ENCODE results near the gene ZNF254.

DNA sequence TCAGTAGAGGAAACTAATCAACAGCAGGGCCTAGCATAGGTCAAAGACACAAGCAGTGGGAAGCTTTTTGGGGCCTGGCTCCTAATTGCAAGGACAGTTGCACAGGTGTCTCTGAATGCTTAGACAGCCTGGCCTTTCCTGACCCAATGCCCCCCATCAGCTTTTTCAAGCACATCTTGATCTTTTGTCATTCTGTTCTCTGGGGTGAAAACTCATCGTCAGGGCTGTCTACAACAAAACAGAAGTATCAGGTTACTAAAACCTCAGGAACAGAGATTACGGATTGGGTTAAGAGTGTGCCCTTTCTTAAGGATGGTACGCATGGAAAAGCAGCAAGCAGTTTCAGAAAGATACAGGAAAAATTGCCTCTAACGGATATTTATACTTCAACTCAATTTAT is 8.3 kb upstream of the ZNF254 start:
- no peak for TF ChIP-seq EZH2 (IDR thresholded peaks at IDR 0.05; ENCODE audit: borderline replicate concordance, insufficient read depth, low read length, poor library complexity, severe bottlenecking)
- TF ChIP-seq CTCF (IDR thresholded peaks at IDR 0.05; ENCODE audit: poor library complexity, severe bottlenecking) = no peak
- TF ChIP-seq POLR2AphosphoS5 (IDR thresholded peaks at IDR 0.05) = no peak
- TF ChIP-seq EP300 (conservative IDR thresholded peaks at IDR 0.05; ENCODE audit: poor library complexity, severe bottlenecking) = no peak
- TF ChIP-seq TAF1 (IDR thresholded peaks at IDR 0.05; ENCODE audit: low read depth) = no peak
- TF ChIP-seq, protein P1, sequence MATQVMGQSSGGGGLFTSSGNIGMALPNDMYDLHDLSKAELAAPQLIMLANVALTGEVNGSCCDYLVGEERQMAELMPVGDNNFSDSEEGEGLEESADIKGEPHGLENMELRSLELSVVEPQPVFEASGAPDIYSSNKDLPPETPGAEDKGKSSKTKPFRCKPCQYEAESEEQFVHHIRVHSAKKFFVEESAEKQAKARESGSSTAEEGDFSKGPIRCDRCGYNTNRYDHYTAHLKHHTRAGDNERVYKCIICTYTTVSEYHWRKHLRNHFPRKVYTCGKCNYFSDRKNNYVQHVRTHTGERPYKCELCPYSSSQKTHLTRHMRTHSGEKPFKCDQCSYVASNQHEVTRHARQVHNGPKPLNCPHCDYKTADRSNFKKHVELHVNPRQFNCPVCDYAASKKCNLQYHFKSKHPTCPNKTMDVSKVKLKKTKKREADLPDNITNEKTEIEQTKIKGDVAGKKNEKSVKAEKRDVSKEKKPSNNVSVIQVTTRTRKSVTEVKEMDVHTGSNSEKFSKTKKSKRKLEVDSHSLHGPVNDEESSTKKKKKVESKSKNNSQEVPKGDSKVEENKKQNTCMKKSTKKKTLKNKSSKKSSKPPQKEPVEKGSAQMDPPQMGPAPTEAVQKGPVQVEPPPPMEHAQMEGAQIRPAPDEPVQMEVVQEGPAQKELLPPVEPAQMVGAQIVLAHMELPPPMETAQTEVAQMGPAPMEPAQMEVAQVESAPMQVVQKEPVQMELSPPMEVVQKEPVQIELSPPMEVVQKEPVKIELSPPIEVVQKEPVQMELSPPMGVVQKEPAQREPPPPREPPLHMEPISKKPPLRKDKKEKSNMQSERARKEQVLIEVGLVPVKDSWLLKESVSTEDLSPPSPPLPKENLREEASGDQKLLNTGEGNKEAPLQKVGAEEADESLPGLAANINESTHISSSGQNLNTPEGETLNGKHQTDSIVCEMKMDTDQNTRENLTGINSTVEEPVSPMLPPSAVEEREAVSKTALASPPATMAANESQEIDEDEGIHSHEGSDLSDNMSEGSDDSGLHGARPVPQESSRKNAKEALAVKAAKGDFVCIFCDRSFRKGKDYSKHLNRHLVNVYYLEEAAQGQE (IDR thresholded peaks at IDR 0.05; ENCODE audit: borderline replicate concordance) = no peak
- TF ChIP-seq SMC3 (conservative IDR thresholded peaks at IDR 0.05; ENCODE audit: poor library complexity) = no peak

All from neural cell (in vitro differentiated cells).